WTC11 (cell line): ENCODE results near the gene PLPP4. TPM values are rescaled to one million over a fixed set of nuclear protein-coding genes. Genes with fewer than 3 reads are reported as not detected.

ENCODE experiments used
- ATAC-seq: fragments of 200-7000 bp; cut with Tn5 transposase; 2 replicates; pipeline ENCODE4 v1.10.0; 2021; ENCODE audit warnings: mild to moderate bottlenecking, moderate library complexity
- CTCF ChIA-PET: fragments of 300-600 bp; sonication (Branson Sonifier 250); formaldehyde crosslinking; loops from one replicate; lab custom pipeline; 2021; ENCODE audit warnings: antibody characterized with exemption; lab: Charles Lee
- POLR2A ChIA-PET: fragments of 350-600 bp; sonication (Branson Sonifier 250); formaldehyde crosslinking; loops from one replicate; lab custom pipeline; 2021; ENCODE audit warnings: antibody characterized with exemption; lab: Charles Lee
- DNase-seq: peaks from one replicate; pipeline ENCODE4 v3.0.0; 2021; ENCODE audit warnings: low spot score
- H3K27ac Mint-ChIP-seq: 2 replicates; pipeline ENCODE4 v1.8.0; 2021; ENCODE audit warnings: mixed read lengths
- H3K27me3 Mint-ChIP-seq: 2 replicates; pipeline ENCODE4 v1.8.0; 2021; ENCODE audit warnings: low read depth, mild to moderate bottlenecking, moderate library complexity, mixed read lengths
- H3K36me3 Mint-ChIP-seq: 2 replicates; pipeline ENCODE4 v1.8.0; 2021; ENCODE audit warnings: mixed read lengths
- H3K4me1 Mint-ChIP-seq: 2 replicates; pipeline ENCODE4 v1.8.0; 2022; ENCODE audit warnings: mixed read lengths
- H3K4me3 Mint-ChIP-seq: 2 replicates; pipeline ENCODE4 v1.8.0; 2021; ENCODE audit warnings: mild to moderate bottlenecking, moderate library complexity, mixed read lengths
- H3K9me3 Mint-ChIP-seq: 2 replicates; pipeline ENCODE4 v1.8.0; 2021; ENCODE audit warnings: mixed read lengths
- AFF4 ChIP-seq: sonication (generic); formaldehyde crosslinking; IDR thresholded peaks from 2 replicates; pipeline ENCODE4 v1.8.1; 2023; ENCODE audit warnings: mild to moderate bottlenecking, missing genetic modification reagents, borderline replicate concordance
- AR ChIP-seq: fragments of 250-450 bp; sonication (Bioruptor Pico); IDR thresholded peaks from 2 replicates; pipeline ENCODE4 v1.9.0; 2021; ENCODE audit warnings: mild to moderate bottlenecking
- ATF6 ChIP-seq: sonication (generic); formaldehyde crosslinking; IDR thresholded peaks from 2 replicates; pipeline ENCODE4 v1.8.1; 2023; ENCODE audit warnings: mild to moderate bottlenecking, missing genetic modification reagents
- CREB1 ChIP-seq: sonication (generic); formaldehyde crosslinking; IDR thresholded peaks from 2 replicates; pipeline ENCODE4 v1.8.0; 2023; ENCODE audit warnings: mild to moderate bottlenecking, missing genetic modification reagents
- CTCF ChIP-seq: fragments of 200-600 bp; IDR thresholded peaks from 2 replicates; pipeline ENCODE4 v1.8.0; 2022; ENCODE audit warnings: antibody characterized with exemption
- E2F5 ChIP-seq: sonication (generic); formaldehyde crosslinking; IDR thresholded peaks from 2 replicates; pipeline ENCODE4 v1.8.1; 2022; ENCODE audit warnings: mild to moderate bottlenecking, moderate library complexity, missing genetic modification reagents
- FOXK1 ChIP-seq: sonication (generic); formaldehyde crosslinking; IDR thresholded peaks from 2 replicates; pipeline ENCODE4 v1.8.0; 2022; ENCODE audit warnings: mild to moderate bottlenecking, moderate library complexity, missing genetic modification reagents
- IRF2 ChIP-seq: sonication (generic); formaldehyde crosslinking; IDR thresholded peaks from 2 replicates; pipeline ENCODE4 v1.8.0; 2022; ENCODE audit warnings: low read depth, missing genetic modification reagents, borderline replicate concordance
- JUN ChIP-seq: sonication (generic); formaldehyde crosslinking; IDR thresholded peaks from 2 replicates; pipeline ENCODE4 v1.8.0; 2023; ENCODE audit warnings: mild to moderate bottlenecking, missing genetic modification reagents
- MLX ChIP-seq: sonication (generic); formaldehyde crosslinking; IDR thresholded peaks from 2 replicates; pipeline ENCODE4 v1.8.1; 2023; ENCODE audit warnings: mild to moderate bottlenecking, missing genetic modification reagents, moderate library complexity
- NR2C2 ChIP-seq: sonication (generic); formaldehyde crosslinking; IDR thresholded peaks from 2 replicates; pipeline ENCODE4 v1.8.0; 2022; ENCODE audit warnings: mild to moderate bottlenecking, missing genetic modification reagents
- ZBTB43 ChIP-seq: sonication (generic); formaldehyde crosslinking; IDR thresholded peaks from 2 replicates; pipeline ENCODE4 v1.8.1; 2023; ENCODE audit warnings: mild to moderate bottlenecking, missing genetic modification reagents
- ZNF121 ChIP-seq: sonication (generic); formaldehyde crosslinking; IDR thresholded peaks from 2 replicates; pipeline ENCODE4 v1.8.0; 2023; ENCODE audit warnings: missing genetic modification reagents
- ZNF219 ChIP-seq: sonication (generic); formaldehyde crosslinking; IDR thresholded peaks from 2 replicates; pipeline ENCODE4 v1.8.0; 2023; ENCODE audit warnings: missing genetic modification reagents, mild to moderate bottlenecking, borderline replicate concordance
- ZNF317 ChIP-seq: sonication (generic); formaldehyde crosslinking; IDR thresholded peaks from 2 replicates; pipeline ENCODE4 v1.8.1; 2023; ENCODE audit warnings: low read depth, mild to moderate bottlenecking, moderate library complexity, missing genetic modification reagents, borderline replicate concordance
- ZNF416 ChIP-seq: fragments of 250-450 bp; sonication (Bioruptor Pico); IDR thresholded peaks from 2 replicates; pipeline ENCODE4 v1.9.0; 2021; ENCODE audit warnings: mild to moderate bottlenecking, inconsistent platforms
- total RNA-seq: library from RNA; stranded (reverse); gene quantifications from 3 replicates; pipeline ENCODE4 v1.2.3, GENCODE V29; 2021

Gene PLPP4
- total RNA-seq, 1 experiment from 2014 or later: 0.15 TPM

- TF ChIP-seq CTCF: no peak
- TF ChIP-seq ZNF317: no peak
- no peak for TF ChIP-seq NR2C2 (CRISPR knock-in tag)
Observed at GRCh38 chr10:120458432-120458831, 1.4 kb downstream of the PLPP4 start (continued).

- no peak overlapping the region for H3K4me3 Mint-ChIP-seq
- no peaks in the 10 kb centered on the region for H3K9me3 Mint-ChIP-seq
- ChIA-PET CTCF (no interaction called here), POLR2A (no interaction called here)
- no peak overlapping the region for H3K27ac Mint-ChIP-seq
- no peak for ATAC-seq
- no peaks in the 10 kb centered on the region for H3K36me3 Mint-ChIP-seq
- DNase-seq: no peak
- TF ChIP-seq ZNF121 (CRISPR knock-in tag): no peak
- TF ChIP-seq FOXK1 (CRISPR knock-in tag): no peak
- TF ChIP-seq MLX (CRISPR knock-in tag): no peak
- no peak for TF ChIP-seq AR (CRISPR knock-in tag)
- no peak for TF ChIP-seq E2F5 (CRISPR knock-in tag)
- no peak for TF ChIP-seq ATF6
- TF ChIP-seq AFF4 (CRISPR knock-in tag): no peak
- TF ChIP-seq CREB1 (CRISPR knock-in tag): no peak
- TF ChIP-seq ZNF416 (CRISPR knock-in tag): no peak
- TF ChIP-seq IRF2 (CRISPR knock-in tag): no peak
- no peak for TF ChIP-seq ZNF219 (CRISPR knock-in tag)
- no peak for TF ChIP-seq ZBTB43 (CRISPR knock-in tag)
- TF ChIP-seq JUN (CRISPR knock-in tag): no peak
- peaks cover 12% of the 10 kb centered on the region for H3K4me1 Mint-ChIP-seq
- H3K27me3 Mint-ChIP-seq: peaks cover 68% of the 10 kb centered on the region
Observed at GRCh38 chr10:120459185-120459584, 2.2 kb downstream of the PLPP4 start.
